HL-60 (cell line): Measurements from ENCODE around the gene PCCA.

Source experiments
- CTCF ChIP-seq: IDR thresholded peaks from one replicate; pipeline ENCODE4 v1.5.1; 2011; ENCODE audit warnings: low read length, control low read depth, inconsistent platforms; ENCODE audit not compliant: insufficient read depth
- GABPA ChIP-seq: IDR thresholded peaks from 2 replicates; pipeline ENCODE4 v1.6.1; 2012; ENCODE audit warnings: low read depth
- POLR2AphosphoS5 ChIP-seq: IDR thresholded peaks from 2 replicates; pipeline ENCODE4 v1.6.1; 2012; ENCODE audit warnings: low read depth
- REST ChIP-seq: IDR thresholded peaks from 2 replicates; pipeline ENCODE4 v1.6.1; 2012; ENCODE audit warnings: low read depth; ENCODE audit not compliant: insufficient replicate concordance

- no peak for TF ChIP-seq CTCF
- TF ChIP-seq POLR2AphosphoS5, result no peak
- TF ChIP-seq REST, result no peak
- no peak for TF ChIP-seq GABPA
Measured at GRCh38 chr13:100195568-100195967, 106.7 kb downstream of the PCCA start.
